GM11168 (cell line): Measurements from ENCODE around the gene TEKTIP1.

ENCODE experiments used
- in situ Hi-C: fragments of 300-500 bp; cut with MboI; formaldehyde crosslinking; loops from one replicate; pipeline ENCODE4 v1.12.0; 2022; ENCODE audit warnings: low sequenced_read_pairs; ENCODE audit not compliant: unreplicated experiment

Gene TEKTIP1

DNA sequence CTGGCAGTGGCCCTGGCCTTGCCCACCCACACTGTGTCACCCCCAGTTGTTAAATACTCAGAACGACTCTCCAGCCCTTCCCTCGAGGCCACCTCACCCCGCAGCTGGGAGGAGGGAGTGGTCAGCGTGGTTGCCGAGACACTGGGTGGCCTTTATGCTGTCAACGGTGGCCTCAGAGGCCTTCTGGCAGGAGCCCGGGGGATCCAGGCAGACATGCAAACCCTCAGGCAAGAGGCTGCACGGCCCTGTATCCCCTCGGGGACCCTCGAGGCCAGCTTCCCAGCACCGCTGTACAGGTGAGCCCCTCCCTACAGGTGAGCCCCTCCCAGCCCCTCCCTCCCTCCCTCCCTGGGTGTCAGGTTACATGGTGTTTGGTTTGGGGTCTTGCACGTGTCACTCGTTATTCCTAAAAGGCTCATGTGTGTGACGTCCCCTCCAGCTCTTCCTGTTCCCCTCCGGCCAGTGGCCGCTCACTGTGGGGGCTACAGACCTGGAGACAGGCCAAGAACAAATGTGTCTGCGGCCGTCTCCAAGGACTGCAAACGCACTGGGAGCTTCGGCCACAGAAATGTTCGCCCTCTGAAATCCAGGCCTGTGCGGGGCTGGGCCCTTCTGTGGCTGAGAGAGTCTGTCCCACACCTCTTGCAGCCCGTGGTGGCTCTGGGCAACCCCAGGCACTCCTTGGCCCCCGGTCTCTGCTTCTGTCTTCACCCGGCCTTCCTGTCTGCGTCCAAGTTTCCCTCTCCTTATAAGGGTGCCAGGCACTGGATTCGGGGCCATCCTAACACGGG is at the start of gene TEKTIP1:
TSS of gene TEKTIP1 (plus strand) at position 210 of the 791 bp plus-strand sequence. CDS start at position 214, 4 bp downstream.
- in situ Hi-C loops = no loop called here

DNA sequence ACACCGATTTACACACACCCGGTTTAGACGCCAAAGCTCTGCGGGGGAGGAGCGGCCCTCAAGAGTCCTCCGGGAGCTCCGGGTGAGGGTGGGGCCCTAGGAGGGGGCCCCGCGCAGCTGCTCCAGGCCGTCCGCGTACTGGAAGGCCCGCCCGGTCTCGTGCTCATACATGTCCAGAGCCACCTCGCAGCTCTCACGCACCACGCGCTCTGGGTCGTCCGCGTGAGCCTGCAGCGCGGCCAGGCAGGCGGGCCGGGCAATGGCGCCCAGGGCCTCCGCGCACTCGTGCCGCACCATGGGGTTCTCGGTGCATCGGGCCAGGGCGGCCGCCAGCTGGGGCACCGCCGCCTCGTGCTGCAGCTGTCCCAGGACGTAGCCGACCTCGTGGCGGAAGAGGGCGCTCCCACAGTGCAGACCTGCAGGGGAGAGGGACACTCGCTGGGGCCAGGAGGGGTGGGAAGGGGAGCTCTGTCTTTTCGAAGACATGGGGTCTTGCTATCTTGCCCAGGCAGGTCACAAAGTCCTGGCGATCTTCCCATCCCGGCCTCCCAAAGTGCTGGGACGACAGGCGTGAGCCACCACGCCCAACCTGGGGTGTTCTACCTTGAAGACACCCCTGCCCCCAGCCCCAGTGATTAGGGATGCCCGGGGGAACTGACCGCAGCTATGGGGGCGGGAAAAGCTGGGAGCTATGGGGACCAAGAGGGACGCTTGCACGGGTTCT is 47.4 kb upstream of the TEKTIP1 start:
- in situ Hi-C loops = no loop called here

DNA sequence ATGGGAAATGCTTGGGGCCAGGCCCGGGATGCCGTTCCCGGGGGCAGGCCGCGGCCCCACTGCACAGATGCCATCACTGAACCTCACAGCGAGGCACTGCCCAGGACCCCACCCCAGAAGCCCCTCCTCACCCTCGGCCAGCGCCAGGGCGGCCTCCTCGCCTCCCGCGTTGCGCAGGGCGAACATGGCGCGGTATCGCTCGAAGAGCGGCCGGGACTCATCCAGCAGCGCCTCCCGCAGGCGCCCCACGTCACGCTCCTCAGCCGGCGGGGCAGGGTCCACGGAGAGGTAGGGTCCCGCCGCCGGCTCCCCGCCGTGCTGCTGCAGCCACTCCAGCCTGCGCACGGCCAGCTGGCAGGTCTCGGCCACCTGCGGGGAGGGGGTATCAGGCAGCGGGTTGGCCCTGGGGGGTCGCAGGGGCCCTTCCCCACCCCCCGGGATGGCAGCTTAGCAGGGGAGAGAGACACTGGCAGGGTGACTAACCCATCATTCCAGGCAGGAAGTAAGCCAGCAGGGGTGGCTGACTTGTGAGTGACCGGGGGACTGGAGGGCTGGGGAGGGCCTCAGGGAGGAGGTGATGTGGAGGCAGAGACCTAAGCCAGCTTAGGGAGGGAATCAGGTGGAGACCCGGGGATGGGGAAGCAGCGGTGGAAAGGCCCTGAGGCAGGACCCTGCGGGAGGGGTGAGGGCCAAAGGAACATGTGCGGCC is 46.7 kb upstream of the TEKTIP1 start:
- in situ Hi-C loops = no loop called here

DNA sequence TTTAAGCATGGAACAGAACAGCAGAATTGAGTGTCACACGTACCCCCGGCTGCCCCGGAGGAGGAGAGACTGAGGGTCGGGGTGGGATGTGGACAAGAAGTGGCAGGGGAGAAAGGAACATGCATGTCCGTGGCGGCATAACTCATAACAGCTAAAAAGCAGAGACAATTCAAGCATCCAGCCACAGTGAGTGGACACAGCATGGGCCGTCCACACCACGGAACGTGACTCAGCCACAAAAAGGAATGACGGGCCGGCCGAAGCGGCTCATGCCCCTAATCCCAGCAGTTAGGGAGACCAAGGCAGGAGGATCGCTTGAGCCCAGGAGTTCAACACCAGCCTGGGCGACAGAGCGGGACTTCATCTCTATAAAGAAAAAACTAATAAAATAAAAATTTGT is 46.1 kb upstream of the TEKTIP1 start:
- in situ Hi-C loops = no loop called here

DNA sequence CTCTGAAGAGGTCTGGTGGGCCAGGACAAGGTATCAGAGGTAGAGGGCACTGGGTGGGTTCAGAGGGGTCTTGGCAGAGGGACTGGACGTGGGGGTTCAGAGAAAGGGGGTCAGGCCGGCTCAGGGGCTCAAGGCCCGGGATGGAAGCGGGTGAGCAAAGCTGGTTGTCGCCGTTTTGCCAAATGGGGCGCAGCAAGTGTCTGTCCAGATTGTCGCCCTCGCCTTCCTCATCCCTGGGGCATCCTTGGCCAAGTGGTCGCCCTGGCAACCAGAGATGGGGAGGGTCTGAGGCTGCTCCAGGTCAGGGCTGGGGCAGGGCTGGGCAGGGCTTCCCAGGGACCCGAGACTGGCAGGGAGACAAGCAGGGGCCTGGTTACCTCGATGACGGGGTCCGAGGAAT is 45.3 kb upstream of the TEKTIP1 start:
- in situ Hi-C loops = no loop called here

DNA sequence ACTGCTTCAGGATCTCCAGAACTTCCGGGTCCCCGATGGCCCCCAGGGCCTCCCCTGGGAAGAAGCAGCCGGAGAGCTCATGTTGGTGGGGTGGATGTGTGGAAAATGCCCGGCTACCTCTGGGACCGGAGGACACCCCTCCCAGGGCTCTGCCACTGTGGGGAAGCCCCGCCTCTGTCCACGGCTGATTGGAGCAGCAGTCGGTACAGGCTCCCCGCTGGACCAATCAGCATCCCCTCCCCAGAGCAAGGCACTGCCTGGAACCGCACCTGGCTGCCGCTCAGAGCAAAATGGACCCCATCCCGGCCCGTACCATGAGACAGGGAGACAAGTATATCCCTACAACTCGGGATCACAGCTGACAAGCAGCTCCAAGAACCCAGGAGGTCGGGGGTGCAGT is 44.9 kb upstream of the TEKTIP1 start:
- in situ Hi-C loops = no loop called here

DNA sequence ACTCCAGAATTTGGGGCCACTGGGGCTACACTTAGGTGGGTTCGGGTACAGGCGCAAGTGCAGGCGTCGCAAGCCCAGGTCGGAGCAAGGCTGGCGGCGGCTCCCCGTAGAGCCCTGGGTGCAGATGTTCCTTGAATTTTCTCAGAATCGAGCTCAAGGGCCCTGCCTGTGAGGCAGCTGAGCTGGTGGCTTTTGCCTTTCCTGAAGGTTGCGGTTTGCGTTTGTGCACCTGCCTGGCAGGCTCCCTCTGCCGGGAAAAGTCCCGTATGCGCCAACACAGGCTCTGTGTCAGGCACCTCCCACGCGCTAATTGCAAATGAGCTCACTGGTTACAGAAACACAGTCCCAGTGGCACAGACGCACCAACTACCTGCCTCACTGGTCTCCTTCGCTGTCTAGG is 44.4 kb upstream of the TEKTIP1 start:
- in situ Hi-C loops = no loop called here

DNA sequence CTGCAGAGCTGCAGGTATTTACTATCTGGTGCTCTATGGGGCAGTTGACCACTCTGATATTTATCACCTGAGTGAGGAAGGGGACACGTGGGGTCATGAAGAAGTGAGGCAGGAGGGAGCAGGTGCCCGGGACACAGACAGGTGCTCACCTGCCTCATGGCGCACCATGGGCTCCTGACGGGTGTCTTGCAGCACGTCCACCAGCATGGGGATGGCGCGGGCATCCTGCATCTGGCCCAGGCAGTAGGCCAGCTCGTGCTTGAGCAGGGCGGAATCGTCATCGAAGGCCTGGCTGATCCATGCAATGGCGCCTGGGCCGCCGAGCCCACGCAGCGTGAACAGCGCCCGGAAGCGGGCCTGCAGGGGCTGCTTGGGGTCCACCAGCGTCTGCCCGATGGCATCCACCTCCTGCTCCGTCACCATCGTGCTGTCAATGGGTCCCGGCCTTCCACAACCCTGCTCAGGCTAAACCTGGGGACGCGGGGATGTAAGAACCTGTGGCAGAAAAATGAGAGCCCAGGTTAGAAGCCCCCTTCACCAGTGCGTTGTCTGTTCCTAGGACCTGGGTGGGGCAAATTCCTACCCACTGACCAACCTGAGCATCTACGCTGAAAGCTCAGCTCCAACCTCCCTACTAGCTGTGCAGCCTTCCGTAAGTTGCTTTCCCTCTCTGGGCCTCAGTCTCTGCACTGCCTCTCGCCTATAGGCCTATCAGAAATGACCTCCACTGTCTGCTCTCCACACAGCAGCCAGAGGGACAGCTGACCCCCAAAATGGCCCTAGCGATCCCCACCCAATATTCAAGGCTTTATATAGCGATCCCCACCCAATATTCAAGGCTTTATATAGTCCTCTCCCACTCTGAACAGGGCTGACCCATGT is 42.3 kb upstream of the TEKTIP1 start:
- in situ Hi-C loops = no loop called here

DNA sequence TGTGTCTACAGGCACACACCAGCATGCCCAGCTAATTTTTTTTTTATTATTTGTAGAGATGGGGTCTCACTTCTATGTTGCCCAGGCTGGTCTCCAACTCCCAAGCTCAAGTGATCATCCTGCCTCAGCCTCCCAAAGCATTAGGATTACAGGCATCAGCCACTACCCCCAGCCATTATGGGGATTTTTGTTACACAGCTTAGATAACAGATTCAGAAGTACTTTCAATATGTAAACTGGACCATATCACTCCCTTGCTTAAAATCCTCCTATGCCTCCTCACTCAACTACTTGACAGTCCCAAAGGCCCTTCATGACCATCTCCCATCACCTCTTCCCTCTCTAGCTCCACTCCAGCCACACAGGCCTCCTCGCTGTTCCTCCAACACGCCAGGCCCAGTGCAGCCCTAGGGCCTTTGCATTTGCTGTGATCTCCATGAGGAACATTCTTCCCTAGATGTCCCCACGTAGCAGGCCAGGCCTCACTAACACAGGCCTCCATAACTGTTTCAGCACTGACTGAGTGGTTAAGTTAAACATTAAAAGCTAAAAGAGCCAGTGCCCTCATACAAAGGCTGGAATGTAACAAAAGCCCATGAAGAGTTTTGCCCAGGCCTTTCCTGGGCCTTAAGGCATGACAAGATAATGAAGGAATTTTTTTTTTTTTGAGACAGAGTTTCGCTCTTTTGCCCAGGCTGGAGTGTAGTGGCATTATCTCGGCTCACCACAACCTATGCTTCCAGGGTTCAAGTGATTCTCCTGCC is 41.0 kb upstream of the TEKTIP1 start:
- in situ Hi-C loops = no loop called here

DNA sequence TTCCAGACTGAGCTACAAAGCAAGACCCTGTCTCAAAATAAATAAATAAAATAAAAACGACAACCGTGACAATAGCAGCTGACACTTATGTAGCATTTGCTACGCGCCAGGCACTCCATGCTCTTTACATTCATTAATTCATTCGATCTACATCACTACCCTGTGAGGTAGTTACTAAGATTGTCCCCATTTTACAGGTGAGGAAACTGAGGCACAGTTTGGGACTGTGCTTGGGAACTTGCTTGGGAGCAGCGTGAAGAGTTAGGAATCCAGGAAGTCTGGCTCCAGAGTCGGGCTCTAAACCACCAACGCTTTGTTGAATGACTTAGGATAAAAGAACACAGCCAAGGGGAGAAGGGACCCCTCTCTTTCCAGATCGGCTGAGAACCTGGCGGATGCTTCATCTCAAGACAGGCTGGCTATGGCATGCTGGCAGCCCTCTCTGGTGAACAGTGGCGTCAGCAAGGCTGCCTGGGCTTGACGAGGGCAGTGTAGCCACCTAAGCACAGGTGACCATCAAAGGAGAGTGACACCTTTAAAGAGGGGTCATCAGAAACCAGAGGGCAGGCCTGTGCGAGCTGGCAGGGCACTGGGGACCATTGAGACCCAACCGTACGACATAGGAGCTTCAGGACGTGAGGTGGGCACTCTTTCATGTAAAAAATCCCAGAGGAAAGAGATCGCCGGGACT is 39.1 kb upstream of the TEKTIP1 start:
- in situ Hi-C loops = no loop called here

DNA sequence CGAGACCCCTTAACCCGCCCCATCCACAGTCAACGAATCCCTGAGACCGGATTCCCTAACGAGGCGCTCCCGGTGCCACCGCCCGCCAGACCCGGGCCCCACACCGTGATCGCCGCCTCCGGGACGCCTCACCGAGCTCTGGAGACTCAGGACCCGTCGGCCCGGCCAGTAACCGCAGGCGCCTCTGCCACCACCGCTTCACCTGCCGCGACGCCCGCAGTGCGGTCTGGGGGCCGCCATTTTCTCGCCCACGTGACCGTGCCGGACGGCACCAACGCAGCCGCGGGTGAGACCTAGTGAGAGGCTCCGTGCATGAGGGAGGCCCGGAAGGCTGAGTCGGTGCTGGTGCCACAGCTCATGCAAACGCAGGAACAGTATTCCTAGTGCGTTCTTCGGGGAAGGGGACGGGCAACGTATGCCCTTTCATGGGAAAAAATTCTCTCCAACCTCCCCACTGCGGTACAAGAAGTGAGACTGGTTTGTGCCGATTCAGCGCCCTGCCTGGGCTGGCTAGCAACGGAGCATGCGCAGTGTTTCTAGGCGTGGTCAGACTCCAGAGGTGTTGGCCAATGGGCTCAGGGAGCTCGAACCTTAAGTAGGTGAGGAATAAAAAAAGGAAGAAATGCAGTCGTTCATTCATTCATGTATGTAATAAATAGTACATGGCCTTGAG is 38.4 kb upstream of the TEKTIP1 start, which contains the start of gene DOHH:
TSS of gene DOHH (minus strand) at position 246 of the 673 bp plus-strand sequence. CDS start 3,860 bp downstream, outside the sequence.
- in situ Hi-C loops = no loop called here

DNA sequence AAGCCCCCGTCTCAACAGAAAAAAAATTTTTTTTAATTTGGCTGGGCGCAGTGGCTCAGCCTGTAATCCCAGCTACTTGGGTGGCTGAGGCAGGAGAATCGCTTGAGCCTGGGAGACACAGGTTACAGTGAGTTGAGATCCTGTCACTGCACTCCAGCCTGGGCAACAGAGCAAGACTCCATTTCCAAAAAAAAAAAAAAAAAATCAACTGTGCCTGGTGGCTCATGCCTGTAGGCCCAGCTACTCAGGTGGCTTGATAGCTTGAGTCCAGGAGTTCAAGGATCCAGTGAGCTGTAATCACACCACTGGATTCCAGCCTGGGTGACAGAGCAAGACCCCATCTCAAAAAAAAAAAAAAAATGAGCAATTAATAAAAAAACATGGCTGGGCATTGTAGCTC is 37.2 kb upstream of the TEKTIP1 start:
- in situ Hi-C loops = no loop called here

DNA sequence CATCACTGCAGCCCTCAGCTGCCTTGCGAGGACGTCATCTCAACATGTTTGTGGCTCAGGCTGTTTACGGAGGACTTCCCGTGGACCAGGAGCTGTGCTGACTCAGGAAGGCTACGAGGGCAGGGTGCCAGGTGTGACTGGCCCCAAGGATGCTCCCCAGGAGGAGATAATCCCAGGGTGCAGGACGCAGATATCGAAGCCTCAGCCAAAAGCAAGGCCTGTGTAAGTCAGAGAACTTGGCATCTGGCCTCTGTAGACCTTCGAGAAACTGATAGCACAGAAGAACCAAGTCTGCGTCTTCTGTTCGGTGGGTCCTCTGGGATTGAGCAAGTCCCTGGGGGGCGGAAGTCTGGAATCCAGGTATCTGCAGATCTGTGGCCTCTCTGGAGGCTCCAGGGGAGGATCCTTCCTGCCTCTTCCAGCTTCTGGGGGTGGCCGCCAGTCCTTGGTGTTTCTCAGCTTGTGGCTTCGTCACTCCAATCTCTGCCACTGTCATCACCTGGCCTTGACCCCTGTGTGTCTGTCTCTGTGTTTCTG is 35.9 kb upstream of the TEKTIP1 start:
- in situ Hi-C loops = no loop called here

DNA sequence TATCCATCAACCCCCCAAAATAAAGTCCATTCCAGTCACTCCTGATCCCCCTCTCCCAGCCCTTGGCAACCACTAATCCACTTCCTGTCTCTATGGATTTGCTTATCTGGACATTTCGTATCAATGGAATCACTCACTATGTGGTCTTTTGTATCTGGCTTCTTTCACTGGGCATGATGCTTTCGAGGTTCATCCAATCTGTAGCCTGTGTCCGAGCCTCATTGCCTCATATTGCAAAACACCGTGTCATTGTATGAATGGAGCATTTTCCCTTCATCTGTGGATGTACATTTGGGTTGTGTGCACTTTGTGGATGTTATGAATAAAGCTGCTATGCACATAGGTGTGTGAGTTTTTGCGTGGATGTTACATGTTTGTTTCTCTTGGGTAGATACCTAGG is 34.2 kb upstream of the TEKTIP1 start:
- in situ Hi-C loops = no loop called here

DNA sequence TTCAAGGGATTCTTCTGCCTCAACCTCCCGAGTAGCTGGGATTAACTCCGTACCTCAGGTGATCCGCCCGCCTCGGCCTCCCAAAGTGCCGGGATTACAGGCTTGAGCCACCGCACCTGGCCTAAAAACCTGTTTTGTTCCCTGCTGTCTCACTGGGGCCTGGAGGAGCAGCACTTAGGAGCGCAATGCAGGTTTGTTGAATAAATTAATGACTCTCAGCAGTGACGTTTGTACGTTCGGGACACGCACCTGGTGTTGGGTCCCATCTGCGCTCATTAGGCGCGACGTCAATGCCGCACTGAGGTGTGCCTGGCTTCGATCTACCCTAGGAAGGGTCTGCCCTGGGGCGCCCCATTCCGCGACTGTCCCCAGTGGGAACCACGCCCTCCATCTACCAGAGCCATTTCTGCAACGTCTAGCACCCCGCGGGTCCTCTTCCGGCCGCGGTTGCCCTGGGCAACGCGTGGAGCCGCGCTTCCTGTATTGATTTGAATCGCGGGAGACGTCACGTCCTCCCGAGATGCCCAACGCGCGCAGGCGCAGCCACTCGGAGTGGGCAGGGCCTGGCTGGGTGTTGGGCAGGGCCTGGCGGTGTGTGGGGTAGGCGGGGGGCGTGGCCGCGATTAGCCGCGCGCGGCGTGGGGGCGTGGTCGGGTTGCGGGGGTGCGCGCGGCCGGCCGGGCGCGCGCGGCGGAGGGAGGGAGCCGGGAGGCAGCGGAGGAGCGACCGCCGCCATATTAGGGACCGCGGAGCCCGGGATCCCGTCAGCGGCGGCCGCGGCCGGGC is 33.2 kb upstream of the TEKTIP1 start, which contains the start of gene FZR1:
TSS of gene FZR1 (plus strand) at position 714 of the 786 bp plus-strand sequence. CDS start 16,679 bp downstream, outside the sequence.
- in situ Hi-C loops = no loop called here

DNA sequence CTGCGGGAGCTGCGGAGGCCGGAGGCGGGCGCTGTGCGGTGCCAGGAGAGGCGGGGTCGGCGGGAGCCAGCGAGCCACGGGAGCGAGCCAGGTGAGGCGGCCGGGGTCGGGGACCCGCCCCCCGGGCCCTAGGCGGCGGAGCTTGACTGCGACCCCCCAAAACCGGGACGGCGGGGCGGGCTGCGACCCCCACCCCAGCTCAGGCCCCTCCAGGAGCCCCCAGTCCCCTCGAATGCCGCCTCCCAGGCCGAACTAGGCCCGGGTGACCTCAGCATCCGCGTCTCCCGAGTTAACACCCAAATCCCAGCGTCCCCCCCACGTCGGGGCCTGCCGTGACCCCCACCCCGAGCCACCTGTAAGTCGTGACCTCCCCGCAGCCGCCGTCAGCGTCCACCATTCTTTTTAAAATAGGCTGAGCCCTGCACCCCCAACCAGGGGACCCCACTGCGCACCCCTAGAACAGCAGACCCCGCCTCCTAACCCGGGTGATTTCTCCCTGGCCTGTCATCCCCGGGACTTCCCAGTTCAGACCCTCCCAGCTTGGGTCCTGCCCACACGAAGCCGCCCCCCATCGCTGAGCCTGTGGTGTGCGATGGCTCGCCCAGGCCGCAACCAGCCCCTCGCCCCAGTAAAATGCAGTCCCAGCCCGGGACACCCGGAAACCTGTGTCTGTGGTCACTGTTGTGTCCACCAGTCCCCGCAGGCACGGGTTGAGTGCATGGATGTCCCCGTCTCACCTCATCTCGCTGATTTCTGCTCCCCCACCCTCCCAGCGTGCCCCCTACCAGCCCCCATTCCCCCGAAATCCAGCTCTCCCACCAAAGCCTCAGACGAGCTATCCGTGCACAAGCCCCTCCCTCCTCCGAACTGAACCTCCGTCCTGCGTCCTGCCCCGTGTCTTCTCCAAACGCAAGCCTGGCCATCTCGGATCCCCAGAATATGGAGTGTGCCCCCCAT is 32.3 kb upstream of the TEKTIP1 start:
- in situ Hi-C loops = no loop called here
